OCI-LY7 (cell line): ENCODE data around the gene MFRP. TPM values are rescaled to one million over a fixed set of nuclear protein-coding genes. Genes with fewer than 3 reads are reported as not detected.

Experiments
- BruUV-seq: library from RNA; stranded (reverse); fragments of 400-500 nt; replicated peaks from 2 replicates; lab custom pipeline; 2021; lab: Mats Ljungman, UMichigan
- CTCF ChIA-PET: fragments of 300-600 bp; sonication (Branson Sonifier 250); formaldehyde crosslinking; loops from one replicate; lab custom pipeline; 2022; ENCODE audit warnings: antibody characterized with exemption; ENCODE audit not compliant: unreplicated experiment; lab: Charles Lee
- POLR2A ChIA-PET: fragments of 300-600 bp; sonication (Branson Sonifier 250); formaldehyde crosslinking; loops from one replicate; lab custom pipeline; 2022; ENCODE audit warnings: antibody characterized with exemption; lab: Charles Lee
- DNase-seq: peaks from one replicate; pipeline ENCODE4 v3.0.0-alpha.2; 2015; ENCODE audit warnings: low spot score
- H2AFZ ChIP-seq: fragments of 200-600 bp; sonication (generic), shearing (Covaris generic); 2 replicates; pipeline ENCODE4 v1.6.1; 2014; ENCODE audit warnings: mild to moderate bottlenecking, antibody characterized with exemption, low read length, moderate library complexity
- H3K27ac ChIP-seq: fragments of 200-600 bp; sonication (generic); 2 replicates; pipeline ENCODE4 v1.5.1; 2014; ENCODE audit warnings: mixed run types, low read depth, mild to moderate bottlenecking, moderate library complexity, low read length, inconsistent platforms; ENCODE audit not compliant: poor library complexity, severe bottlenecking
- H3K36me3 ChIP-seq: fragments of 200-600 bp; sonication (generic); 2 replicates; pipeline ENCODE4 v1.6.1; 2014; ENCODE audit warnings: mild to moderate bottlenecking, antibody characterized with exemption, low read length, moderate library complexity, mixed read lengths; ENCODE audit not compliant: insufficient read depth
- H3K4me1 ChIP-seq: fragments of 200-600 bp; sonication (generic); 2 replicates; pipeline ENCODE4 v1.5.1; 2014; ENCODE audit warnings: mild to moderate bottlenecking, low read length; ENCODE audit not compliant: insufficient read depth, poor library complexity, severe bottlenecking
- H3K4me2 ChIP-seq: fragments of 200-600 bp; sonication (generic); 2 replicates; pipeline ENCODE4 v1.6.1; 2014; ENCODE audit warnings: mild to moderate bottlenecking, low read length
- H3K4me3 ChIP-seq: fragments of 200-600 bp; sonication (generic); 2 replicates; pipeline ENCODE4 v1.5.1; 2014; ENCODE audit warnings: mild to moderate bottlenecking, low read depth, low read length; ENCODE audit not compliant: poor library complexity, severe bottlenecking
- H3K79me2 ChIP-seq: fragments of 200-600 bp; sonication (generic); 2 replicates; pipeline ENCODE4 v1.6.1; 2016; ENCODE audit warnings: low read depth, mild to moderate bottlenecking, low read length, moderate library complexity, mixed read lengths; ENCODE audit not compliant: insufficient read depth
- H3K9me2 ChIP-seq: fragments of 200-600 bp; sonication (generic); 2 replicates; pipeline ENCODE4 v1.6.1; 2016; ENCODE audit warnings: mild to moderate bottlenecking, low read length, mixed read lengths; ENCODE audit not compliant: insufficient read depth
- H3K9me3 ChIP-seq: fragments of 200-600 bp; sonication (generic); 2 replicates; pipeline ENCODE4 v1.6.1; 2014; ENCODE audit warnings: mild to moderate bottlenecking, mixed run types, low read length, mixed read lengths
- H4K20me1 ChIP-seq: fragments of 200-600 bp; sonication (generic); 2 replicates; pipeline ENCODE4 v1.6.1; 2014; ENCODE audit warnings: mild to moderate bottlenecking, antibody characterized with exemption, low read length, moderate library complexity, mixed read lengths; ENCODE audit not compliant: insufficient read depth
- CTCF ChIP-seq: fragments of 200-600 bp; sonication (generic); conservative IDR thresholded peaks from 2 replicates; pipeline ENCODE4 v1.5.1; 2014; ENCODE audit warnings: mild to moderate bottlenecking, antibody characterized with exemption, low read length, moderate library complexity, mixed read lengths
- EZH2phosphoT487 ChIP-seq: fragments of 200-600 bp; sonication (generic); IDR thresholded peaks from 2 replicates; pipeline ENCODE4 v1.6.1; 2018; ENCODE audit warnings: low read depth, borderline replicate concordance, mild to moderate bottlenecking, mixed run types, antibody characterized with exemption, low read length, moderate library complexity, mixed read lengths
- intact Hi-C: fragments of 100-400 bp; cut with micrococcal nuclease; formaldehyde crosslinking; loops from one replicate; pipeline ENCODE4 v1.10.0; 2022; ENCODE audit not compliant: unreplicated experiment
- total RNA-seq, 2 experiments: library from RNA; depleted of rRNA in 1 of 2; stranded (reverse); fragments of >200 nt in 1 of 2; shearing (Covaris generic) in 1 of 2; gene quantifications; 2 replicates each; pipeline ENCODE4 v1.2.3, GENCODE V29; 2014 to 2022

The MFRP gene
- total RNA-seq, 2 experiments from 2014 or later = not detected

GRCh38 chr11:119371067-119371601 is 24.6 kb upstream of the MFRP start:
- Histone ChIP-seq H2AFZ (no peak overlapping the region), H3K79me2 (no peaks in the 10 kb centered on the region), H3K9me2 (no peaks in the 10 kb centered on the region), H3K4me1 (peaks cover 79% of the 10 kb centered on the region), H4K20me1 (no peaks in the 10 kb centered on the region), H3K9me3 (no peaks in the 10 kb centered on the region), H3K4me2 (peak overlapping the region; percentile 64), H3K36me3 (no peaks in the 10 kb centered on the region), H3K4me3 (no peak overlapping the region), H3K27ac (peak overlapping the region; percentile 13)
- BruUV-seq = no TSS peak
- no peak for DNase-seq
- TF ChIP-seq CTCF (no peak), EZH2phosphoT487 (no peak)
- POLR2A ChIA-PET = interaction anchor here (0.5 to 1.5 kb wide), 3 partner anchors 10 to 180 kb away, joined by 3 to 5 read pairs (median 3); no protein-coding TSS in a partner anchor
- intact Hi-C loops = loop anchor here (5.0 kb wide), 1 partner anchor 49 kb away; no protein-coding TSS in a partner anchor
- CTCF ChIA-PET = interaction anchor here (0.7 to 1.5 kb wide), 3 partner anchors 9 to 37 kb away, joined by 3 to 7 read pairs (median 4); no protein-coding TSS in a partner anchor

GRCh38 chr11:119370486-119371046 is 24.1 kb upstream of the MFRP start:
- Histone ChIP-seq H3K79me2 (no peaks in the 10 kb centered on the region), H3K4me1 (peaks cover 84% of the 10 kb centered on the region), H2AFZ (no peak overlapping the region; the same call in 1 of the 2 replicates), H3K9me3 (no peaks in the 10 kb centered on the region), H3K27ac (peak overlapping the region; percentile 13), H3K4me2 (peak overlapping the region; percentile 64), H3K9me2 (no peaks in the 10 kb centered on the region), H3K36me3 (no peaks in the 10 kb centered on the region), H4K20me1 (no peaks in the 10 kb centered on the region), H3K4me3 (no peak overlapping the region)
- ChIA-PET CTCF (interaction anchor here (0.5 to 1.5 kb wide), 3 partner anchors 9 to 33 kb away, joined by 3 to 7 read pairs (median 4); no protein-coding TSS in a partner anchor), POLR2A (interaction anchor here (0.6 to 1.5 kb wide), 3 partner anchors 9 to 179 kb away, joined by 3 to 5 read pairs (median 3); no protein-coding TSS in a partner anchor)
- DNase-seq = peak; percentile 51
- TF ChIP-seq EZH2phosphoT487 = no peak
- TF ChIP-seq CTCF = peak; percentile 24; the same call in 1 of the 2 replicates
- intact Hi-C loops = loop anchor here (5.0 kb wide), 1 partner anchor 48 kb away; no protein-coding TSS in a partner anchor
- BruUV-seq = no TSS peak
